GM18511 (cell line): ENCODE results near the gene MARCKS.

ENCODE experiments used
- ATAC-seq: cut with Tn5 transposase; IDR thresholded peaks from one replicate; pipeline ENCODE4 v1.9.1; 2021; ENCODE audit warnings: mild to moderate bottlenecking, moderate library complexity; ENCODE audit not compliant: unreplicated experiment

MARCKS gene

DNA sequence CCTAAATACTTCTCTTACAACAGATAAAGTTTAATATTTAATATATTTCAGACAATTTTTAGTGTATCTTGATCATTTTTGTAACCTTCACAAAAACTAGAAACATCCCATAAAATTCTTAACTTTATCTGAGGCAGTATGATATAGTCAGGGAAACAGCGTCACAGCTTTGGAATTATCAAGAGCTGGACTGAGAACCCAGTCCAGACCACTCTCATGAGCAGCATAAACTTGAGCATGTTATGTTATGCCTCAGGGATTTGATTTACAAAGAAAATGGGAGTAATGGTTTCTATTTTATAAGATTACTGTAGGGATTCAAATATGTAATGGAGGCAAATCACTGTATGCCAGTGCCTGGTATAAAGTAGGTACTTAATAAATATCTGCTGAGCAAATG, 8.3 kb upstream of the MARCKS start:
- ATAC-seq, result no peak

DNA sequence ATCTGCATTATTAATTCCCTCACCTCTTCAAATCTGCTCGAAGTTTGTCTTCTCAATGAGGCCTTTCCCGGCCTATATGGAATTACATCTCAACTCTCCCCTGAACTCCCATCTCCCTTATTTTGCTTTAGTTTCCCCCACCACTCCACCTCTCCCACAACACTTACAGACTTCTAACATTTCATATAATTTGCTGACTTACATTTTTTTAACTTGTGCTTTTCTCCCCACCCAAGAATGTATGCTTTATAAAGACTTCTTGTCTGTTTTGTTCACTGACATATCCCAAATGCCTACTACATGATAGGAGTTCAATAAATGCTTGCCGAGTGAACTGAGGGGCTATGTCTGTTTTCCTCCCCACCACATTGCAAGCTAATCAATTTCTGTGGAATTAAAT, 3.9 kb upstream of the MARCKS start:
- no peak for ATAC-seq

DNA sequence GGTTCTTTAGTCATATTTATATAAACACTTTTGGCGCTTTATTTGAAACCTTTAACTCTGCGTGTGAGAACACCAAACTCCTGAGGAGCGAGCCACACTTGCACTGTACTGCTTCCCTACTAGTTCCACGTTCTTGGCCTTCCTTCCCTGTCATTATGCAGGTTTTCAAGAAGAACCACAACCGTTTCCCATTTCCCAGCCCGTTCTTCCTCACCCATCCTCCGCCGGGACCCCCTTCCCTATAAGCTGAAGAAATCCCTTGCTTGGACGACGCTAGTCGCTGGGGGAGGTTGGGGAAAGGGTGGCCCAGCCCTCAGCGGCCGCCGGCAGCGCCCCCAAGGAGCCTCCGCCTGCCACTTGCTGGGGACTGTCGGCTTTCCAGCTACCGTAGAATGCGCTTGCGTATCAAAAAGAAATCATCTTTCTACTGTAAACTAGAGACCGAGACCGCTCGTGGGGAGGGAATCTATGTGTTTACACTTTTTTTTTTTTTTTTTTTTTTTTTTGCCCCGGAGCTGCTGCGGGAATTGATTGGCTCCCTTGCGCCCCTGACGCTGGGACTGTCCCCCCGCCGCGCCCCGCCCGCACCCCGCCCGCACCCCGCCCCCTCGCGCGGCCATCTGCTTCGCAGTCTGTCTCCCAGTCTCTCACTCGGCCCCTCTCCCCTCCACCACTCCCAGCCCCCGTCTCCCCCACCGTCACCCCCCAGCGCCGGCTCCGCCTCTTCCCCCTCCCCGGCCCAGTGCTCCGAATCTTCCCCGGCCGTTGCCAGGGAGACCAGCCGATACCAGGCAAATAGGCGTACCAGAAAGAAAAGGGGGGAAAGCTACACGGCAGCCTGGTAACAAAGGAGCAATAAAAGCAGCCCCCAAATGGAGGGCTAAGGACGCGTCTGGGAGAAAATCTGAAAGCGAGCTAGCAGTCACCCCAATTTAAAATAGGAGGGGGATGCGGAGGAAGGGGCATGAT, 2.3 kb upstream of the MARCKS start:
- peak; percentile 16 for ATAC-seq

DNA sequence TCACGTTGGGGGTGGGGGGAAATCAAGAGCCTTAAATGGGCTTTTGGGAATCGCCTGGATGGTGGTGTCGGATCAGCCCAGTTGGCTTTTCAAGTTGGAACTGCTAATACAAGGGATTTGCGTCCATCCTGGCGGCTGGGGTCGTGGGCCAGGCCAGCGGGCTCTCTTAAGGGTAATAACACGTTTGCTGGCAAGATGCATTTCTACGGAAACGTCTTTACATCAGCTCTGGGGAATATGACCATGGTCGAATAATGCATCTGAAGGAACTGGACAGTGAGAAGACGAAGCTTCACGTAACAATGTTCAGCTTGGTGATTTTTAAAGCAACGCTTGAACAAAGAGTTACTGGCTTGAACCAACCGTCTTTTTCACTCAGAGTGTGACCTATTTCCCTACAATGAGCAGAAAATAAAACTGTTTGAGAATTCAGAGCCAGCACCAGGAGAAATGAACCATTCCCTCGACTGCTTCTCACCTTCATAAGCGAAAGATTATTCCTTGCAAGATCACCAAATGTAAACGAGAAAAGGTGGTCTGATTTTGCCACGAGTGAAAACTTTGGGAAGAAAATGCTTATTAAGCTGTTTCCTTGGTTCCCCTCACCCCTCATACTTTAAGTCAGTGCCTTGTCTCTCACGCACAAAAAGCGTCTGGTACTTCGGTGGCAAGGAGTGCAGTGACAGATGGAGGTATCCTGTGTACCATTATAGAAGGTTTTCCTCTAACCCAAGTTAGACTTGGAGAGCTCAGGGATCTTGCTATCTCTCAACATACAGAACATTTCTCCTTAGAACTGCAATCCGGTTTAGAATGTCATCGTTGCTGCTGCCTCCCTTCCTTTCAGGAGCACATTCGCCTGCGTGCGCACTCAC, 1.4 kb upstream of the MARCKS start:
- ATAC-seq, result no peak

DNA sequence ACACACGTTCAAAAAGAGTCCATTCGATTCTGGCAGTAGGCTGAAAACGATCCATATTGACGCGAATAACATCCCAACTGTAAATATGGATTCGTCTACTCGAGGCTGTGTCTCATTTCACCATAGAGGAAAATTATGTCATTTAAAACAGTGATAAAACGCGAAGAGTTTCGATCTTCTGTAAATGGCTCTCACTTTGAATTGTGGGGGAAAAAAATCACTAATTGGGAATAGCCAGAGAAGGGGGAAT, 845 bp upstream of the MARCKS start:
- ATAC-seq, result no peak

DNA sequence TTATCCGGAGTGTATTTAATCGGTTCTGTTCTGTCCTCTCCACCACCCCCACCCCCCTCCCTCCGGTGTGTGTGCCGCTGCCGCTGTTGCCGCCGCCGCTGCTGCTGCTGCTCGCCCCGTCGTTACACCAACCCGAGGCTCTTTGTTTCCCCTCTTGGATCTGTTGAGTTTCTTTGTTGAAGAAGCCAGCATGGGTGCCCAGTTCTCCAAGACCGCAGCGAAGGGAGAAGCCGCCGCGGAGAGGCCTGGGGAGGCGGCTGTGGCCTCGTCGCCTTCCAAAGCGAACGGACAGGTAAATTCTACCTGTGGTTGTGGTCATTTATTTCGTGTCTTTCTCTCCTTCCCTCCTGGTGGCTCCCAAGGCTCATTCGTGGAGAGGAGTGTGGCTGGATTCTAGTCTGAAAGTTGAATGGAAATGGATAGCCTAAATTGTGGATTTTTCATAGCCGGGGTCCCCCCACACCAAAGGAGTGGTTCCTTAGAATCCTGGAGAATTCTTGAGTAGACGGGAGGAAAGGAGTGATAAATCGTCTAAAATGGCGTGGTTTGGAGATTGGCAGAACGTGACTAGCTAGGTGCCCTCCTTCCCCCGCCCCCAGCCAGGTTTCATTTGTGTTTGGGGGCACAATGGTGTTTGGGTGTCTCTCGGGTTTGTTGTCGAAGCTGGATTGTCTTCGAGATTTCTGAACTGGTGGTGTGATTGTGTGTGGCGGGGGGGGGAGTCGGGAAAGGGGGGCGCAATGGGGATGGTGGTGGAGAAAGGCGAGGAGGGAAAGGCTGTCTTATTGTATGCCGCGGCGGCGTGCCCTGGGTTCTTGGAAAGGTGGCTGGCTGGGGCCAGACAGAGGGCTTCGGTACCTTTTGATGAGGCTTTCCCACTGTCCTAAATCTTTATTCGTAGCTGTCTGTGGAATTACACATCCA, 673 bp downstream of the MARCKS start:
- peak; percentile 2 for ATAC-seq

DNA sequence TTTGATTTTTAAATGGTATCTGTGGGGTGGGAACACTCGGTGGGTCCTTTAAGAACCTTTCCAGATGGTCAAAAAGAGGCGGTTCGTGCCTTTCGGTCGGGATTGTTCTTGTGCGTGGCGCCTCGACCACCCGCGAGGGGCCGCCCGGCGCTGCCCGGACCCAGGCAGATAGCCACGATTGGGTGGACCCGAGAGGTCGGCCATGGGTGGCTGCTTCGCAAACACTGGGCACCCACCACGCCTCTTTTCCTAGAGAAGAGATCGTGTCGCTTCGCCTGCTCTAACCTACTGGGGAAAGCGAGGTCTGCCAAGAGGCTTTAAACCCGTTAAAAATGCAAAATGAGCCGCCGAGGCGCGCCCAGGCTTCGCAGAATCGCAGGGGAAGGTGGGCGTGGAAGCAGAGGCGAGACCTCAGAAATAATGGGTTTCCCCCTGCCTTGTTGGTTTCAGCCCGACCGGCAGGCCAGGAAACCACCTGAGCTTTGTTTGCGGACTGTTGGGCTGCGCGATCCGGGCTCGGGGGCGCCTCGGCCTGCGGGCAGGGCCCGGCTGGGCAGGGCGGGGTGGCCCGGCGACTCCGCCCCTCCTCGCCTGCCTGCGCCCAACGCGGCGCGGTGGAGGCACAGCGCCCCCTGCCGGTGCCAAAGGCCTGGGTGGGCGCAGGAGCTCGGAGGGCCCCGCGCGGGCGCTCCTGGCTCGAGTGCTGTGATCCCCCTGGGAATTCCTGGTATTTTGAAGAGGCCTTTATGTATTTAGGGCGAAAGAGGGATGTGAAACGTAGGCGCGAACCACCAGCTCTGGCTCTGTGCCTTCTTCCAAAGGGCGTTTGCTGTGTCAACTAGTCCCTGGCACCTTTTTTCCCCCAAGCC, 1.6 kb downstream of the MARCKS start:
- peak; percentile 81 for ATAC-seq

DNA sequence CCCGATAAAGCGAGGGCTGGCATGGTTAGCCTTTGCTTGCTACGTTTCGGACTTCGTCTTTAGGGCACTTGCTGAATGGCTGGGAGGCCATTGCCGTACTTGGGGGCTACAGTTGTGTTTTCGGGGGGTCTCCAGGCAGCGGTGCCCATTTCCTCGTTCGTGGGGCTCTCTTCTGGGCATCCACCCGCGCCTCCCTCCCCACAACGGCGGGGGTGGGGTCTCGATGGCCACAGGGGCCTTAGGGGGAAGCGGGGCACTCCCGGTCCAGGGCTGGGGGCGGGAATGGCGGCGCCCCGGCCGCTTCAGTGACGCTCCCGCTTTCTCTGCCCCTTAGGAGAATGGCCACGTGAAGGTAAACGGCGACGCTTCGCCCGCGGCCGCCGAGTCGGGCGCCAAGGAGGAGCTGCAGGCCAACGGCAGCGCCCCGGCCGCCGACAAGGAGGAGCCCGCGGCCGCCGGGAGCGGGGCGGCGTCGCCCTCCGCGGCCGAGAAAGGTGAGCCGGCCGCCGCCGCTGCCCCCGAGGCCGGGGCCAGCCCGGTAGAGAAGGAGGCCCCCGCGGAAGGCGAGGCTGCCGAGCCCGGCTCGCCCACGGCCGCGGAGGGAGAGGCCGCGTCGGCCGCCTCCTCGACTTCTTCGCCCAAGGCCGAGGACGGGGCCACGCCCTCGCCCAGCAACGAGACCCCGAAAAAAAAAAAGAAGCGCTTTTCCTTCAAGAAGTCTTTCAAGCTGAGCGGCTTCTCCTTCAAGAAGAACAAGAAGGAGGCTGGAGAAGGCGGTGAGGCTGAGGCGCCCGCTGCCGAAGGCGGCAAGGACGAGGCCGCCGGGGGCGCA, 2.4 kb downstream of the MARCKS start:
- no peak for ATAC-seq

DNA sequence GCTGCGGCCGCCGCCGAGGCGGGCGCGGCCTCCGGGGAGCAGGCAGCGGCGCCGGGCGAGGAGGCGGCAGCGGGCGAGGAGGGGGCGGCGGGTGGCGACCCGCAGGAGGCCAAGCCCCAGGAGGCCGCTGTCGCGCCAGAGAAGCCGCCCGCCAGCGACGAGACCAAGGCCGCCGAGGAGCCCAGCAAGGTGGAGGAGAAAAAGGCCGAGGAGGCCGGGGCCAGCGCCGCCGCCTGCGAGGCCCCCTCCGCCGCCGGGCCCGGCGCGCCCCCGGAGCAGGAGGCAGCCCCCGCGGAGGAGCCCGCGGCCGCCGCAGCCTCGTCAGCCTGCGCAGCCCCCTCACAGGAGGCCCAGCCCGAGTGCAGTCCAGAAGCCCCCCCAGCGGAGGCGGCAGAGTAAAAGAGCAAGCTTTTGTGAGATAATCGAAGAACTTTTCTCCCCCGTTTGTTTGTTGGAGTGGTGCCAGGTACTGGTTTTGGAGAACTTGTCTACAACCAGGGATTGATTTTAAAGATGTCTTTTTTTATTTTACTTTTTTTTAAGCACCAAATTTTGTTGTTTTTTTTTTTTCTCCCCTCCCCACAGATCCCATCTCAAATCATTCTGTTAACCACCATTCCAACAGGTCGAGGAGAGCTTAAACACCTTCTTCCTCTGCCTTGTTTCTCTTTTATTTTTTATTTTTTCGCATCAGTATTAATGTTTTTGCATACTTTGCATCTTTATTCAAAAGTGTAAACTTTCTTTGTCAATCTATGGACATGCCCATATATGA, 3.2 kb downstream of the MARCKS start:
- ATAC-seq, result no peak

DNA sequence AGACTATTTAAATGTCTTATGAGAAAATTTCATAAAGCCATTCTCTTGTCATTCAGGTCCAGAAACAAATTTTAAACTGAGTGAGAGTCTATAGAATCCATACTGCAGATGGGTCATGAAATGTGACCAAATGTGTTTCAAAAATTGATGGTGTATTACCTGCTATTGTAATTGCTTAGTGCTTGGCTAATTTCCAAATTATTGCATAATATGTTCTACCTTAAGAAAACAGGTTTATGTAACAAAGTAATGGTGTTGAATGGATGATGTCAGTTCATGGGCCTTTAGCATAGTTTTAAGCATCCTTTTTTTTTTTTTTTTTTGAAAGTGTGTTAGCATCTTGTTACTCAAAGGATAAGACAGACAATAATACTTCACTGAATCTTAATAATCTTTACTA, 5.0 kb downstream of the MARCKS start:
- no peak for ATAC-seq

DNA sequence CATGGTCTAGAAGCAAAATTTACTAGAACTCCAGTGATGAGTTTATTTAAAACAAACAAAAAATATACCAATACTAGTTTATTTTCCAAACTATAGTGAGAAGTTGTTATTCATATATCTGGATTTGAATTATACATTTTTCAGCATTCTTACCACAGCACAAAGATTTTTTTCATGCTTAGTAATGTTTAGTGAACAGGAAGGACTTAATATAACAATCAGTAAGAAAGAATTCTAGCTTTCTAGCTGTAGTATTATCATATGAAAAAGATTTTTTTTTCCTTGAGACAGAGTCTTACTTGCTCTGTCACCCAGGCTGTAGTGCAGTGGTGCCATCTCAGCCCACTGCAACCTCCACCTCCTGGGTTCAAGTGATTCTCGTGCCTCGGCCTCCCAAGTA, 13.8 kb downstream of the MARCKS start:
- no peak for ATAC-seq

DNA sequence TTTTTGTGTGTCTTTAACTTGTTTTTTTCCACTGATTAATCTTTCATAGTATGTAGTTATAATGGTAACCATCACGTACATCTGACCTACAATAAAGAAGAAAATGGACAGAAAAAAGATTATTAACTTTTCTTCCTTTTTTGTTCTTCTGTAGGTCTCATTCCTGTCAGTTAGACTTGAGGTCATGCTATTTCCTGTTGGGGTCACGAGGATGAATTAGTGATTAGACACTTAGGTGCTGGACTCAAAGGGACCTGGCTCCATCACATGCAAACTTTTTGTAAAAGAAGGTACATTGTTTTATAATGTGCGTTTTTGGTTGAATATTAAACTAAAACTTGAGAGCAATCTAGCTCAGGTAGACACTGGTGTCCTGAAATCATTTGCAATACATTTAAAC, 14.8 kb downstream of the MARCKS start:
- peak; percentile 29 for ATAC-seq

DNA sequence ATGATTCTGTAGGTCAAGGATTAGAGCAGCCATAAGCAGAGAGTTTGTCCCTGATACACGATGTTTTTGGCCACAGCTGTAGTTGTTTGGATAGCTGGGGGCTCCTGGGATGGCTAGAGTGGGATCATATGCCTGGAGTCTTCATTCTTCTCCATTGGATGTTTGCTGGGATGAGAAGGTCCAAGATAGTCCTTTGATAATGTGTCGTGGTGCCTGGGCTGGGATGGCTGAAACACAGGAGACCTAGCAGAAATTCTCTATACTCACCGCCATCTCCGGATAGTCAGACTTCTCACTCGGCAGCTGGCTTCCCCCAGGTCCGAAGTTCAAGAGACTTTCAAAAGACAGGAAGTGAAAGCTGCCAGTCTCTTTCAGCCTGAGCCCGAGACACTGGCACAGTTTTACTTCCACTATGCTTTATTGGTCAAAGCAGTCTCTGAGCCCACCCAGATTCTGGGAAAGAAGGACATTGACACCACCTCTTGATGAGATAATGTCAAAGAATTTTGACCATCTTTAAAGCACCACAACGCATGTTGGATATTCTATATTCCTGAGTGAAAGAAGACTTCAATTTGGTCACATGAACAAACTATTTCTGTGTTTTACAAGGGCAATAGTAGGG, 16.0 kb downstream of the MARCKS start:
- ATAC-seq, result peak; percentile 98

DNA sequence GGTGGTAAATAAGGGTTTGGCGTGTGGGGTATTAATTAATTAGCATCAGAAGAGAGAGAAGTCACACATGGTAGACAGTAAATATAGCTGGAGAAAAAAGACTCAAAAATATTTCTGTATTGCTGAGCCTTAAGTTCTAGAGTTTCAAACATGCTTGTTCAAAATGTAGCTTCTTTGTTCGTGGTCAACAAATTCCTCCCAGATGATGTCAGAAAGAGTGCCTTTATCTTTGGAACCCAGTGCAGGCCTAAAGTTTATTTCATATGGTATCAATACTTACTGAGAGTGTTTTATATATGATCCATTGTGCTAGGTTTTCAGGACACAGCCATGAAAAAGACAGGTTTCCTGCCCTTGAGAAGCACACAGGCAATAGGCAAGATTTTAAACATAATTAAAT, 18.3 kb downstream of the MARCKS start:
- ATAC-seq, result no peak

DNA sequence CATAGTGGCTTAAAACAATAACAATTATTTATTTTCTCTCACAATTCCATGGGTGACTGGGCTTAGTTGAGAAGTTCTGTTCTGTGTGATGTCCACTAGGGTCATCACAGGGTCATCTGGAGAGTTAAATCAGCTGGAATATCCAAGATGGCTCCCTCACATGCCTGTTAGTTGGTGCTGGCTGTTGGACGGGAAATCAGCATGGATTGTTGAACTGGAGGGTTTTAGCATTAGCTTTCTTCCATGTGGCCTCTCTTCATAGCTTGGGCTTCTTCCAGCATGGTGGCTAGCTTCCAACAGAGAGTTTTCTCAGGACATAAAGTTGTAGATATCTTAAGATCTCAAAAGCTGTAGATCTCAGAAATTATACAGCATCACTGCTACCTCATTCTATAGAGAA, 19.6 kb downstream of the MARCKS start:
- no peak for ATAC-seq

DNA sequence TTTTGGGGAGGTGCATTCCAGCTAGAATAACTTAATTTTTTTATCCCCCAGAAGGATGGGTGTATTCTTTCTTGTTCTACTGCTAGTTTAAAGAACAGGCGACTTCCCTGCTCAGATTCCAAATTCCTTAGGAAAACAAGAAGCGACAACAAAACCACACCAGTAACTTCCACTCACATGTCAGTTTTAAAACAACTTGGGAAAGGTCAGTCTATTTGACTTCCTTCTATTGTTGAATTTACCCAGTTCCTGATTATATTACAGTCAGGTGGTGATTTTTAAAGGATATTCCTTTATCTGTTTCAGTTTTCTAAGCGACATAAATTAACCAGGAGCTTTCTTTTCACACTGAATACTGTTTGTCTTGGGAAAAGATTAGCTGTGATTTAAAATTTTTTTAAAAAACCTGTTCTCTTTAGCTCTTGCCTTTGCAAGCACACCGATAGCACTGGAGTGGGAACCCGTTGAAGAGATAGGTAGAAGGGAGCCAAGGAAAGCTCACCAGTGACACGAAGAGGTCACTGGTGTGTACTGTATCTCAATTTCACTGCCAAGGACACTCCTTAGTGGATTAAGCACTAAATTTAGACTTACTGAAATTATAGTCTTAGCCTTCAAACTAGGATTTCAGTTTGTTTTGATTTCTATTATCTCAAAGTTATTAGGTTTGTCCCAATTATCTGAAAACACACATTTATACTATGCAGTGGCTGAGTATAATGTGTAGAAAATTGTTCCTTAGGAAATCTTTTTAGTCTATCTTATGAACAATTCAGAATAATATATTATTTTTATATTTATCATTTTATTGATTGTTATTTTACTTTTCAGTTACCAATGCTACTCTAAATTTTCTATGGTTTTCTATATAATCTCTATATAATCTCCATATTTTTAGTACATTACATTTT, 22.3 kb downstream of the MARCKS start:
- peak; percentile 100 for ATAC-seq

DNA sequence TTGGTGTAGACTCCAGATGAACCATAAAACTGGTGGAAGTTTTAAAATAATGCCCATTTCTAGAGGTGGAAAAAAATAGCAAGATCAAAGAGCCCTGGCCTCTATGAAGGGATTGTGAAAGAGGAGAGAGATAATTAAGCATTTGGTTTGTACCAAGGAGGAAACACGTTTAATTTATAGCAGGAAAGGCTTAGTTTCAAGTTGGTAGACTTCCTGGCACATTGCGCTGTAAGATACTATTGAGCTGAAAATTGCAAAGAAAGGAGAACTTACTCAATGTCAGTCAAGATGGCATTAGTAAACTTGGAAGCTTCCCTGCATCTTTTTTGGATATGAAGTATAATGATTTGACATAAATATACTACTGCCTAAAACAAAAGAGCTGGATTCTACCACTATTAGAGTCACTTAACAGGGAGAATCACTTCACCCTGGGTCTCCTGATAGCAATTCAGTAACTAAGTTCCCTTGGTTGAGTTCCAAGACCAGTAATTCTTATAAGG, 24.4 kb downstream of the MARCKS start:
- no peak for ATAC-seq
